NCI-H345 treated with DMSO at 0.1 percent for 48 hours (cell line): ENCODE data around the gene CSDE1.

Source experiments
- DNase-seq: peaks from one replicate; lab custom pipeline; 2025; ENCODE audit not compliant: unreplicated experiment; lab: John Stamatoyannopoulos, UW

CSDE1 gene

DNA sequence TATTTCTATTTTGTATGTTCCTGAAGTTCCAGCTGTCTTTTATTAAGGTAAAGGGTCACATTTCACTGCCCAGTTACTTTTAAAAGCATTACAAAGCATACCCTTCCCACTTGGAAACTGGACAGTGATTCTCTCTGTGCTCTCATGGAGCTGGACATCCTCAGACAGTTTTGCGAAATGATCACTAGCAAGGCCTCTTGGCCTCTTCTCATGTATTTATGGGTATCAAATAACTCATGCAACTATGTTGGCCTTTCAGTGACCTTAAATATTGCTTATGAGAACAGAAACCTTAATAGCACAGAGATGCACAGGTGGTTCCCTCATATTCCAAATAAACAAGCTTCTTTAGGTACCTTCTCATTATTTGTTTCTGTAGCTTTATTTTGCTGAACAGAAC is 54.5 kb downstream of the CSDE1 start:
- no peak for DNase-seq

DNA sequence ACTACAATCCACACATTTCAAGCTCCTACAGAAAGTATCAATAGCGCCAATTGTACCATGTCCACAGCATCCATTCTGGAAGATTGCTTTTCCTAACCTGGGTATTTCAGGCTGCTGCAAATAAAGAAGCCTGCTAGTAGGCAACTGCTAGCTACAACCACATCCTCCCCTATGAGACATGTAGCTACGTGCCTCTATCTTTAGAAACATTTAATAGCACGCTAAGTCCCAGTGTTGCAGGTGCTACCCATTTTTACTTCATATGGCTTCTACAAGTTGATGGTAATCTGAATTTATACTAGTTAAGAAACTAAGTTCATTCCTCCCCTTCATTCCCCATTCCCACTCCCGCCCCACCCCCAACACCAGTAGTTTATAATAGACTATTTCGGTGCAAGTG is 55.0 kb downstream of the CSDE1 start:
- DNase-seq, result no peak

DNA sequence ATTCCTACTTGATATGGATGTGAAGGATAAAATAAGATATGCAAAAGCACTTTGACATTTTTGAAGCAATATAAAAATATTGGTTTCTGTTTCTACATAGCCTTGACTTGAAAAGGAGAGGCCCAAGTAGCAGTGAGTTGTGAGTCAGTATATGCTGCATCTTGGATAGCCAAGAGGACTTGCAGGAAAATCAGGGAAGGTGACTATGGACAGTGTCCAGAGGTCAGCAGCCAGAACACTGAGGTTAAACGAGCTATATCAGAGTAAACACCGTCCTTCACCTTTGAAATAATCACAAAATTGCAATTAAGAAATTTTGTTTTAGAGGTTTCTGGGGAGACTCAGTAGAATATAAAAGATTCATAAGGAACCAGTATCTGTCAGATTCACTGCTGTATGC is 55.9 kb downstream of the CSDE1 start:
- no peak for DNase-seq

DNA sequence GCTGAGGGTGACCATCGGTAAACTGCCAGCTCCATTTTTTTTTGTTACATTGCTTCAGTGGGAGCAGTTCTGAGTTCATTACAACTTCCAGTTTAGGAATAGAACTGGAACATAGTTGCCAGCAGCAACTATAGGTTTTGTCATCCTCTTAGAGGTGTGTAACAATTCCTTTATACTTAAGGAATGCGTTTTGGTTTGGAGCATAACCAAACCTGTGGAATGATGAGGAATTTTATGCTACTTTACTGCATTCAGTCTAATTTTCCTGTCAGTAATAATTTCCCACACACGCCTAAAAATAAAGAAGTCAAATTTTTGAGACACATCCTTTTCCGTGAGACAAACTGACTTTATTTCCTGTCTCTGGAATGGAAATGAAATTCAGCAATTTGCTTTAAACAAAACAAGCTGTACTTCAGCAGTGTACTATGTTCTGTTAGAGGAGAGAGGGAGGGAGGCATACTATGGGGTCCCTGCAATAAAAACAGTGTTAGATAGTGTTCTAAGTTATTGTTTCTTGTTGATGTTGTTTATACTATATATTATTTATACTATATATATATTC is 57.7 kb downstream of the CSDE1 start:
- DNase-seq, result no peak

DNA sequence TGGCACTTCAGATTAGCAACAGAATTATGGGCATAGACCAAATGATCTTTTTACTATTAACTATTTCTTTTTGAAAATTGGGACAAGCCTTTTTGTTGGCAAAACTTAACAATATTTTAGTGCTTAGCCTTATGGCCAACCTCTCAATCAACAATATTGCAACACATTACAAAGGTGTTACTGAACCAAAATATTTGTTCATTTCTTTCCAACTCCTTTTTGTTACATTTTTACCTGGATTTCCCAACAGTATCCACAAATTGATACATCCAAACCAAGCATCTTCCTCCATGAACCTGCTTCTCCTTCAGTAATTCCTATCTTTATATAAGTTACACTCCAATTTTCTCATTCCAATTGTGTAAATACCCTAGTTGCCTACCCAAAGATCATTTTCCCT is 61.0 kb downstream of the CSDE1 start:
- DNase-seq, result no peak

DNA sequence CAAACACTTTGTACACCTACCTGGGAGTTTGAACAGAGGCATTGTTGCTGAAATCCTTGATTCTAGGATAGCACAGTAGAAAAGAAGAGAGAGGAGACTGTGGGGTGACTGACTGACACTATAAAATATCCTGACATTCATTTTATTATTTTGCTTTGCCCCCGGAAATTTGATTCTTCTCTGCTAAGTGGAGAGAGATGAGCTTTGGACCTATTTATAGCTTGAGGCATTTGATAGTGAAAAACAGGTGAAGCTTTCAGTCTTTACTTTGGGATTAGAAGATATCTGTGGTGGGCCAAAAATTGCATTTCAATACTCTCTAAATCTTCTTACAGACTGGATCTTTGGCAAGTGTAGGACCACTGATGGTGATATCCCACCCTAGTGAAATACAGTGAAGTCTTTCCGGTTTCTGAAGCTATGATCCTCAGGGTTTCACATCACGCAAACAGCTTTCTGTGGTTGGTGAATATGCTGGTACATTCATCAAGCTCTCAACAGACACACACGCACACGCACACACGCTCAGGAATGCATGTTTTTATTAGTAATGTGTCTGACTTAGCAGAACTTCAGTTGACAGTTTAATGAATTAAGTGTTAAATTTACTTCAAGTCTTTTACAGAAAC is 62.2 kb downstream of the CSDE1 start, which contains the start of gene AMPD1:
AMPD1 (minus strand) TSS at position 117 of the 629 bp plus-strand sequence; CDS start at position 42, 75 bp downstream.
- DNase-seq, result no peak

DNA sequence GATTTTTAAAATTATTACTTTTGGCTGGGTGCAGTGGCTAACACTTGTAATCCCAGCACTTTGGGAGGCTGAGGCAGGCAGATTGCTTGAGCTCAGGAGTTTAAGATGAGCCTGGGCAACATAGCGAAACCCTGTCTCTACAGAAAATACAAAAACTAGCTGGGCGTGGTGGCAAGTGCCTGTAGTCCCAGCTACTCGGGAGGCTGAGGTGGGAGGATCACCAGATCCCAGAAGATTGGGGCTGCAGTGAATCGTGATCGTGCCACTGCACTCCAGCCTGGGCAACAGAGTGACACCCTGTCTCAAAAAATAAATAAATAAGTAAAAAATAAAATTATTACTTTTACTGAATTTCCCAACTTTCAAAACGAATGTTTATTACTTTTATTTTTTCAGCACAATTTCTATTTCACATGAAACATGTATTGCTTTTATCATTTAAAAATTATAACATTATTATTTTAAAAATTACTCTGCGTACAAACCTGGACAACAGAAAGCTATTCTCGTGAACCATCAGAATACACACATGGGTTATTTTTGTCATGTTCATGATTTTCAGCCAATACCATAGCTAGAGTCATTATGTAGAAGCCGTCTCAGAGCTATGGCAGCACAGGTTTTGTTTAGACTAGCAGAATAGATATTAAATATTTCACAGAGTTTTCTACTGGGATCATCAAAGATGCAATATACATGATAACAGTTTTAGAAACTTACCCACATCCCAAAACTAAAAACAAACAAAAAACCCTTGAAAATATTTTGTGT is 63.1 kb downstream of the CSDE1 start:
- no peak for DNase-seq

DNA sequence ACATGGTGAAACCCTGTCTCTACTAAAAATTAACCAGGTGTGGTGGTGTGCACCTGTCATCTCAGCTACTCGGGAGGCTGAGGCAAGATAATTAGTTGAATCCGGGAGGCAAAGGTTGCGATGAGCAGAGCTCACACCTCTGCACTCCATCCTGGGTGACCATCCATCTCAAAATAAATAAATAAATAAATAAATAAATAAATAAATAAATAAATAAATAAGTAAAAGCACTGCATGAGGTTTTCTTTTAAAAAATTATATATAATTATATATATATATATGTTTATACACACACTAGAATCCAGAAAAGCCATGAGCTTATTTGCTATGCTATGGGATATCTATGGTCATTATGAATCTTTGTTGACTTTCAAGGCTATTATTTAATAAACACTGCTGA is 64.8 kb downstream of the CSDE1 start:
- no peak for DNase-seq

DNA sequence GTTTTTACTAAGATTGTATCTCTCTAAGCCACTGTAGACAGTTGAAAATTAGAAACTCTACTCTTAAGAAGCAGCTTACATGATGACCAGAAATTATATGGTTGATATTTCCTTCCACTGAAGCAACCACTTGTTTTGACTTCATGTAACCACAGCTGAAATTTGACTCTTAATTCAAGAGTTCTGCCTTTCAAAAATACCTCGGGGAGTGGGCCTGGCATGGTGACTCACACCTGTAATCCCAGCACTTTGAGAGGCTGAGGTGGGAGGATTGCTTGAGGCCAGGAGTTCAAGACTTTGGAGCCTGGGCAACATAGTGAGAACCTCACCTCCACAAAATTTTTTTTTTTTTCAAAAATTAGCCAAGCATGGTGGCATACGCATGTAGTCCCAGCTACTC is 66.7 kb downstream of the CSDE1 start:
- no peak for DNase-seq

DNA sequence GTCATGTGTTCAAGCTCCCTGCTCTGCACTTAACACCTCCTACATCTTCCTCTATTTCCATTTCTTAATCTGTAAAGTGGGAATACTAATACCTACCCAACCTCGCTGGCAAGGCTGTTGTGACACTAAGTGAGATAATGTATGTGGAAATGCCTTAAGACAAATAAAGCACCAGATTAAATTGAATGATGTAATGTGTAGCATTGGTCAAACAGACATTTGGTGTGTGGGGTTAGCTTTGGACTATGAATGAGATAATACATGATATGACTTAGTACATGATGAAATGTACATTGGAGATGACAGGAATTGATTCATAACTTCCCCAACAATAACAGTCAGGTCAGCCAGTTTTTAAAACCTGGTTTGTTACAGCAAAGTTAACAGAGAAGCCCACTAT is 67.6 kb downstream of the CSDE1 start:
- DNase-seq, result no peak

DNA sequence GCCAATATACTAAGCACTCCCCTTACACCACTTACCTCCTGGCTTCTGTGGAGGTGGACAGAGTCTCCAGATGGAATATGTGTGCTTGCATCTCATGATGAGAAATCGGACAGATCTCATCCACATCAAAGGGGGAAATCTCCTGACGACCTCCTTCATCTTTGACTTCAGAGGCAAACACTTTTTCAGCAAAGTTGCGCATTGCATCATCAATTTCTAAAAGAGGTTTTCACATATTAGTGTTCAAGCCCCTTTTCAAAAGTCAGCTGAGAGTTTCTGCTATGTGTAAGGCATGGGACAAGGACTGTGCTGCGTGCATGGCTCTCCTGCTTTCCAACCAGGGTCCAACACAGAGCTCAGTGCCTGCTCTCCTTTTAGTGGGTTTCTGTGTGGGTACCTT is 69.3 kb downstream of the CSDE1 start:
- DNase-seq, result no peak

DNA sequence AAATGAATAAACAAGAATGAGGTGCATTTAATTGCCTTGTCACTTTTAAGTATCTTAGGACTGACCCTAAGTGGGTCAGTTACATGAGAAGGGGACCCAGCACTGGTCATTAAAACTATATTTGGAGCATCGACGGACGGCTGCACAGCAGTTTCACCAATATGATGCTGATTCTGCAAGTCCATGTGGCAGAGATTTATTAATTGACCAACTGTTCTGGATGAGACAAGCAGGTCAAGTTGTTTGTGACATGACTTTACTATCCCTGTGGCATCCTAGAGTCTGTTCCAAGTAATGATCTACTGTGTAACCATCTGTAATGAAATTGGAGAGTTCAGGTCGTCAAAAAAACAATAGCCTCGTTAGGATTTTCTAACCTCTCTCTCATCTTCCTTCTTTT is 71.9 kb downstream of the CSDE1 start:
- no peak for DNase-seq

DNA sequence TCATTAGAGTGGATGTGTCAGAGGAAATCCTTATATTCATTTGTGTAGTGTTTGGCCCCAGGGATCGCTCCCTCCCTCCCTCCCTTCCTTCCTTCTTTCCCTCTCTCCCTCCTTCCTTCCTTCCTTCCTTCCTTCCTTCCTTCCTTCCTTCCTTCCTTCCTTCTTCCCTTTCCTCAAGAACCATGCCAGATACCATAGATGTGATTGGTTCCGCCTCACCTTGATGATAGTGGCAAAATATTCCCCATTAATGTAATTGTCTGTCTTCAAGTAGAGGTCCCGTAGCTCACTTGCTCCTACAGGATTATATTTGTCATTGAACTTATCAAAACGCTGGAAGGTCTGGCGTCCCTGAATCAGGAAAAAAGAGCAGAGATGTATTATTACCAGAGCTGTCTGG is 80.1 kb downstream of the CSDE1 start:
- no peak for DNase-seq

DNA sequence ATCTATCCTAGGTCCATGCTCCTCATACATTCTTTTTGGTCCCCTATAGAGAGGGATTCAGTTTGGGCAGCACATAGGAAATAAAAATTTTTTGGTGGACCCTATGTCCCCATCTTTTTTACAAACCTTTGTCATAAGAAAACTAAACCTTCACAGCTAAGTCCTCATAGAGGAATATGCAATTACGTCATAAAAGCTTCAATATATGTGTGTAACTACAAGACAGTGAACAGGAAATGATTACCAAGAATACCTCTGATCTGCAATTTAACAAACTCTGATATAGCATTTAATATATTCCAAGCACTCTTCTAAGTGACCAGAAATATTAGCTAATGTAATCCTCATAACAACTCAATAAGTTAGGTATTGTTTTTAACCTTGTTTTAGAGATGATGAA is 81.7 kb downstream of the CSDE1 start:
- DNase-seq, result no peak

DNA sequence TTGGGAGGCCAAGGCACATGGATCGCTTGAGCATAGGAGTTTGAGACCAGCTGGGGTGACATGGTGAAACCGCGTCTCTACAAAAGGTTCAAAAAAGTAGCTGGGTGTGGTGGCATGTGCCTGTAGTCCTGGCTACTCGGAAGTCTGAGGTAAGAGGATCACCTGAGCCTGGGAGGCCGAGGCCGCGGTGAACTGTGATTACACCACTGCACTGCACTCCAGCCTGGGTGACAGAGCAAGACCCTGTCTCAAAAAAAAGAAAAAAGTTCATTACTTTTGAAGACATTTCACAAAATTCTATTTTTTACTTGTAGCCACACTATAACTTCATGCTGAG is 85.9 kb downstream of the CSDE1 start:
- DNase-seq, result no peak

DNA sequence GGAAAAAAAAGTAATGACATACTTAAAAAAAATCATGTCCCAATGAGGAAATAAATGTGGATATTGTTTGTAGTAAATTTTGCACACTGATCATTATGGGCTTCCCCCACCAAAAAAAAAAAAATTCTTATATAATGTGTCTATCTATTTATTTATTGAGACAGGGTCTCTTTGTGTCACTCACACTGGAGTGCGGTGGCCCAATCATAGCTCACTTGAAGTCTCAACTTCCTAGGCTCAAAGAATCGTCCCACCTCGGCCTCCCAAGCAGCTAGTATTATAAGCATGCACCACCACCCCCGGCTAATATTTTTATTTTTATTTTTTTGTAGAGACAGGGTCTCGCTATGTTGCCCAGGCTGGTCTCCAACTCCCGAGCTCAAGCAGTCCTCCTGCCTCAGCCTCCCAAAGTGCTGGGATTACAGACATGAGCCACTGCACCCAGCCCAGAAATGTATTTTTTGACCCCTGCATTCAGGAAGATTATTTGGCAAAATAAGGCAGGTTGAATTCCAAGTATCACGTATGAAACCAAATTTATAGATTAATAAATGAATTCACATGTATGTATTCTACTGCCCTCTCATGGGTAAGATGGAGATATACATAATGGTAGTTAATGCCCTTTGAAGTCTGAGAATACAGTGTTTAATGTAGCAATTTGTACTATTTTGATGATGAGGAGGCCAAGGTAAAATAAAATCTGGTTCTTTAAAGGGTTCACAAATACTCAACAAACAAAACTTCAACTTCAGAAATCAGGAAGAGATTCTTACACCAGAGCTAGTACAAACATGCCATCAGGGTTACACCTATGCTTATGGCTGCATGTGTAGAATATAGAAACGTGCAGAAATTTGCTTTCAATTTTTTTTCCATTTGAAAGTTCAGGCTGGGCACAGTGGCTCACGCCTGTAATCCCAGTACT is 86.5 kb downstream of the CSDE1 start:
- DNase-seq, result no peak

DNA sequence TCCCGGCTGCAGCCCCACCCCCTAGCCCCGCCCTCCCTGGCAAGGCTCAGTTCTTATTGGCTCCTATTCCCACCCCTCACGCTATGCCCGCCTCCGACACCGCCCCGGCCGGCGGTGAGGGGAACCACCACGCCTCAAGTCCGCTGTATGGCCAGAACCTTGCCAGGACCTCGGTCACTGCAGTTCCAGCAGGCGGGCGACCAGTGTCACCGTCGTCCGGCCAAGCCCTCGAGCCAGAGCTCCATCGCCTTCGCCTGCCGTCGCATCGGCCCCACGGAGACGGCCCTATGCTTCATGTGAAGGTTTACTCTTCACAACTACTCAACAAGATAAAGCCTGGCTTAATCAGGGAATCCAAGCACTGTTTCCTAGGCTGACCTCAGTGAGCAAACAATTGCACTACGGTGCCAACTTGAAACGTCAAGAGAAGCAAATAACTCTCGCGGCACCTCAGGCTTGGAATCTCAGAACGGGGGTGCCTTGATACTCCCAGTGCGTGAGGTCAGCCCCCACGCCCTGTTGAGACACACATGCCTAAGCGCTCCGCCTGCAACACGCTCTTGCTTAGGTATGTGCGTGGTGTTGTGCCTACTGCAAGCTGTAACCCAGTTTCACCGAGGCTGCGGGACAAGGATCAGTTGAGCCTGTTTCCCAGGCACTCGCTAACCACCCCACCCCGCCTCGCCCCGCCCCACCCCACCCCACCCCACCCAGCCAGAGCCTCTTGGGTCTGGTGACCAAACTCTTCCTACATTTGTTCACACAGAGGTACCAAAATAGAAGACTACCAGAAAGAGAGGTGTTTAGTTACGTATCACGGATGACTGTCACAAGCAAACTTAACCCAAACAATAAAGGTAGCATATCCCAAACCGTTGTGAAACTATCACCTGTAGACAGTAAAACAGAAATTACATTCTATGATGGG is 87.4 kb downstream of the CSDE1 start:
- peak; percentile 50 for DNase-seq

DNA sequence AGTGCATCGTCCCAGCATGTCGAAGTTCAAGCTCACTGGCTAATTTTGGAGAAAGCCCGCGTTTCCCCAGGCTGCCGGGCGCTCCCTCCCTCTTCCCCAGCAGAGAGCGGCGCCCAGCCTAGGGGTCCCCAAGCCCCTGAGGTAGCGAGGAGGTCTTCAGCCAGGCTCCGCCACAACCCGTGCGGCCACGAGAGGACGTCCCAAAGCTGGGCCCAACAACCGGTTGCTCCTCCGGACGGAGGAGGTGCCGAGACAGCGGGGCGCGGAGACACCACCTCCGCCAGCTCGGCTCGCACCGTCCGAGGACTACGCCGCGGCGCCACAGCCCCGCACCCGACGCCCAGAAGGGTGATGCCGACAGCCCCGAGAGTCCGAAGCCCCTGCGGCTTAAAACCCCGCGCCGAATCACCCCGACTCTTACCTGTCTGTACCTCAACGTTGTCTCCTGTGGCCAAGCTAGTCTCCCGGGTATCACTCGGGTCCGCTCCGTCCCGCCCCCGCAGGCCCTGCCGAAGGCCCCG is 88.2 kb downstream of the CSDE1 start, which contains the start of gene DENND2C:
DENND2C (minus strand) TSS at position 488 of the 521 bp plus-strand sequence. CDS start 44,065 bp downstream, outside the sequence.
- DNase-seq, result no peak

DNA sequence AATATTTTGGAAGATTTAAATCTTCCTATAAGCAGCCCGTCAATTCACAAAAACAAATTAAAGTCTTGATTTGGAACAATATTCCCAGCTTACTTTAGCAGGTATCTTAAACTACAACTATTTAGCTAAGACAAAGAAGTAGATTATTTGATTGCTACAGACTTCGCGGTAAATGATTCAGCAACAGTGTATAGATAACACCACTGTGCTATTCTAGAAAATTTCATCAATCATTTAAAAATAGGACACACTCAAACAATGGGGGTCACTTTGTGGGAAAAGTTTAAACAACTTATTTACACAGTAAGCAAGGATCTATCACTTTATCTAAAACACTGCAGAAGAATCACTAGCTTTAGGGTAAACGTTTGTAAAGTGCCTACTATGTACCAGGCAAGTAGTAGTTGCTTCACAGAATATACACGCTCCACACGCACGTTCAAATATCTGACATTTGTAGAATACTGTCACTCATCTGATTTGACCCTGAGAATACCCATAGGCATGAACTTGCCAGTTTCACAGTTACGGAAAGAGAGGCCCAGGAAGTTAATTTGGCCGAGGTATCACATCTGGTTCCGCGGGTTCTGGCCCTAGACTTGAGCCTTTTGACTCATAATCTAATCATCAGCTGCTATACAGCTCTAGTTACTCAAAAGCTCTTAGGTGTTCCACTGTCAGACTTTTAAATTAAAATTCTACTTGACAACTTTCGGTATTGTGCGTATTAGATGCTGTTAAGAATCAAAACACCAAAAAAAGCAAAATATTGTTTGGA is 88.8 kb downstream of the CSDE1 start:
- DNase-seq, result no peak
